NCI-H510A (cell line): ENCODE data around the gene NRCAM.
"Not testable (repeated sequence)": the region's sequence is repeated elsewhere in the genome, so short reads cannot be mapped to it uniquely, and the experiment has no call there.

Experiments
- DNase-seq: peaks from one replicate; lab custom pipeline; 2025; lab: John Stamatoyannopoulos, UW

NRCAM gene

DNA sequence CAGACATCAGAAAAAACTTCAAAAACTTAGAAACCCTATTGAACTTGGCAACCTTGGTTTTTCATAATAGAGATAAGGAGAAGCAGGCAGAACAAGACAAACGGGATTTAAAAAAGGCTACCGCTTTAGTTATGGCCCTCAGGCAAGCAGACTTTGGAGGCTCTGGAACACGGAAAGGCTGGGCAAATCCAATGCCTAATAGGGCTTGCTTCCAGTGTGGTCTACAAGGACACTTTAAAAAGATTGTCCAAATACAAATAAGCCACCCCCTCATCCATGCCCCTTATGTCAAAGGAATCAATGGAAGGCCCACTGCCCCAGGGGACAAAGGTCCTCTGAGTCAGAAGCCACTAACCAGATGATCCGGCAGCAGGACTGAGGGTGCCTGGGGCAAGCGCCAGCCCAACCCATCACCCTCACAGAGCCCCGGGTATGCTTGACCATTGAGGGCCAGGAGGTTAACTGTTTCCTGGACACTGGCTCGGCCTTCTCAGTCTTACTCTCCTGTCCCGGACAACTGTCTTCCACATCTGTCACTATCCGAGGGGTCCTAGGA lies 115.3 kb downstream of the NRCAM start:
- DNase-seq, result no peak

DNA sequence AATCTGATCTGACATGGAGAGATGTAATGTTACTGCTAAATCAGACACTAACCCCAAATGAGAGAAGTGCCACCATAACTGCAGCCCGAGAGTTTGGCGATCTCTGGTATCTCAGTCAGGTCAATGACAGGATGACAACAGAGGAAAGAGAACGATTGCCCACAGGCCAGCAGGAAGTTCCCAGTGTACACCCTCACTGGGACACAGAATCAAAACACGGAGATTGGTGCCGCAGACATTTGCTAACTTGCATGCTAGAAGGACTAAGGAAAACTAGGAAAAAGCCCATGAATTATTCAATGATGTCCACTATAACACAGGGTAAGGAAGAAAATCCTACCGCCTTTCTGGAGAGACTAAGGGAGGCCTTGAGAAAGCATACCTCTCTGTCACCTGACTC lies 115.8 kb downstream of the NRCAM start:
- not testable (repeated sequence) for DNase-seq

DNA sequence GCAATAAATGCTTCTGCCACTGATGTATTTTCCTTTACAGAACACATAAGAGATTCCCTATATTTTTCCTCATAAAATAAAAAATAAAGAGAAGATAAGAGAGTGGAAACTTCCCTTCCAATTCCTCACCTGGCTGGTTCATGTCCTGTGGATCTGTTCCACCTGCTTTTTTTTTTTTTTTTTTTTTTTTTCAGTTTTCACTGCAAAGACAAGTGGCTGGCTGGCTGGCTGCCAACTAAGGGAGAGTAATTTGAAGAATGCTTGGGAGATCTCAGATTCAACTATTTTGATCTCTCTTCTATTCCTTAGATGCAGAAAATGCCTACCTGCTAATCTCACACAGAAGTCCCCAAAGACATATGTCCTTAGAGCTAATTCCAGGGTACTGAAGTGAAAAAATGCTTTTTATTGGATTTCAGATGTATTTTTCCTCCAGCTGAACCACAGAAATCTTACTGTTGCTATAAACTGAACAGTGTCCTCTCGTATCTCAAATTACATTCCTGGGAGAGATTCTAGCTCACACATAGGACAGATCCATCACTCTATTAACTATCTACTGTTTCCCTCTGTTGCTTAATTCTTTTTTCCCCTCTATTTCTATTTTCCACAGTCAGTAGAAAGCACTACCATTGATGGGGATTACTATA lies 120.8 kb downstream of the NRCAM start:
- DNase-seq, result no peak

DNA sequence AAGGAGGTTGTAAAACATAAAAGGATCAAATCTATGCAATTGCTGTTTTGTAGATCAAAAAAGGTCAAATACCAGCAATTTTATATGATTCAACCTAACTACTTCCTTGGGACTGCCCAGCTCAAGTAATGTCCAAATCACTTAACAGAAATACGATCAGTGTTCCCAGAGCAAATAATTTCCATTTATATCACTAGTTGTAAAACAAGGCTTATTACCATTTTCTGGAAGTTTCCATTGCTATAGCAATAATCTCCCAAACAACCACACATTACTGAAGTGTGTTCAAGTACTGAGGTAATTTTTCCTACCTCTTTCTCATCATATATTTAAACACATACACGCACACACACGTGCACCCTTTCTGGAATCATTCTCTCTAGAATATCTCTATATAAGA lies 123.3 kb downstream of the NRCAM start:
- no peak for DNase-seq

DNA sequence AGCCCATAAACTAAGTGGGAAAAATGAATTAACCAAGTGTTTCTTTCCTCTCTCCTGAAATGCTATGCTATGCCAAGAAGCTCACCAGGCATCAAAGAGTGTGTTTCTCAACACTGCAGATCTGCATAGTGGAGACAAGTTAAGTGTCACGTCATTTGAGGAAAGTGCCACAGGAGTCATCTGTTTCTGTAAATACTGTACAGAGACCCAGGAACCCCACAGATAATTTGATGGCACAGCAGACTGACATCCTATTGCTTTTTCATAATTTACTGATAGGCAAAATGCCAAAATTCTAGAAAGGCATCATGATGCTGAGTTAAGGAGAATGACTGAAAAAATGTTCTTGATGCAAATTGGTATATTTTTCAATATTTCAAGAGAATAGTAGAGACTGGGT lies 124.3 kb downstream of the NRCAM start:
- DNase-seq, result no peak

DNA sequence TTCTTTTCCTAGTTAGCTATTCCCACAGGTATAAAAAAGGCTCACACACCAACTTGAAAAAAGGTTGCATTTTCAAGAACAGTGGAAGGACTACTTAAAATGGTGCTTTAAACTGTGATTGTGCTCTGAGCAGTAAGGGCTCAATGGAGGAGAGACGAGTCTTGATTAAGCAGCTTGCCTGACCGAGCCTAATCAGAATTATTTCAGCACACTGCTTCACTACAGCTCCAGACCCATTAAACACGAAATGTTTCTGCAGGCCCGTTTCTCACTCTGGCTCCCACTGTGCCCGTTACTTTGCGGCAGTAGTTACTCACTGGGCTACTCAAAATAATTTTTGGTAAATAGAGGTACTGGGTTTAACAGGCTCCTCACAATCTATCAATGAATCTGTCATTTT lies 126.0 kb downstream of the NRCAM start:
- no peak for DNase-seq

DNA sequence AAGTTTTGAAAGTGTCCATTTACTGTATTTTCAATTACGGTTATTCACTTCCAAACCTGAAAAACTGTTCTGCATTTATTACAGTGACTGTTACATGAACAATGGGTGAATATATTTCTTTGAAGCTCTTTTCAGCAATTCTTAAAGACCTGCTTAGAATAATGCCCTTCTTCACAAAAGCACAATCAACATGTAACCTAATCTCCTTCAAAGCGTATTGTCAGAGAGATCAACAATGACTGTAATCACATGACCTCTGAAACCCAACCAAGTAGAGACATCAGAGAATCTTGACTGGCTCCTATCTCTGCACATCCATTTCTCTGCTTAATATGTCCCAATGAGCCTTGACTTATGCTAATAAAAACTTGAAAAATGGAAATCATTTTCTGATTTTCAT lies 126.7 kb downstream of the NRCAM start:
- no peak for DNase-seq

DNA sequence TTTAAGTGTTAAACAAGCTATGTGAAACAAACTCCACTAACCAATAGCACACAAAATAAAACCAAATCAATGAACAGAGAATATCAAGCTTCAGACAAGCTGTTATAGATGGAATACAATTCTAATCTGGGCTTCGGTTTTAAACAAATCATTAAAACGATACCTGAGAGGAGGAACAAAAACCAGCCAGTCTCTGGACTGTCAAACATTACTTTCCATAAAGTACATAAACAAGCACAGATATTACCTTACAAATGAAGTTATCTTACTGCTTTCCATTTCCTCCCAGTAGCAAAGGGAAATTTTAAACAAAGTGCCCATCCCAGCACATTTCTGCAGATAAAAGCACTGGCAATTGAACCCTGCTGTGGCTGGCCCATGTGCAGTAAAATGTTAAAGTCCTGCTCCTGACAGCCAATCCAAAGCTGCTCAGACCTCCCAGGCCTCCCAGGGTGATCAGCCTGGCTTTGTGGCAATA lies 128.0 kb downstream of the NRCAM start:
- DNase-seq, result no peak

DNA sequence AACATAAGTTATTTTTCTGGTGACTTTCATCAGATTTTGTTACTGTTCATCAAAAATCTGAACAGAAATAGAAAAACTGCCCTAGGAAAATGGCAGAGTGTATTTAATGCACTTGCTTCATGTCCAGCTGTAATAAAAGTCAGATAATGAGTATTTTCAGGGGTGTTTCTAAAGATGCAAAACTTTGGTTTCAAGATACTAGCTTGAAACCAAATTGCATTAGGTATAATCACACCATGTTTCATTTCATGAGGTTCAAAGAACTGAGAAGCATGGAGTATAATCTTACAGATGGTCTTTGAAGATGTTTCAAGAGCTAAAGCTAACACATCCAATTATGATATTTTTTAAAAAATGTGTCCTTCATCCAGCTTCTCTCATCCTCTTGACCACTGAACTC lies 128.9 kb downstream of the NRCAM start:
- no peak for DNase-seq

DNA sequence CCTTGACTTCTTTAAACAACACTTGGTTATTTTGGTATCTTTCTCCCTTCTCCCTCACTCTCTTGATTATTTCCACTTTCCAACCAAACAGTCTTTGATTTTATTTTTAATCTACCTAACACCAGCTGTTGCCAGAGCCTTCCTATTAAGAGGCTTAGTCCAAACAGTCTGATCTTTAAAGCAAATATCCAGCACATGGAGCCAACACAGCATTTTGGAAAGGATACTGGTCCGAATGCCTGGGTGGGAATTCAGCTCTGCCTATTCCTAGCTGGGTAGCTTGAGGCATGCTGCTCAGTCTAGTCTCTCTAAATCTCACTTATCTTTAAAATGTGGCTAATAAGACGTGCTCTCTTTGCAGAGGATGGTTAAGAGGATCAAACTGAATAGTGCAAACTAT lies 129.3 kb downstream of the NRCAM start:
- DNase-seq, result no peak

DNA sequence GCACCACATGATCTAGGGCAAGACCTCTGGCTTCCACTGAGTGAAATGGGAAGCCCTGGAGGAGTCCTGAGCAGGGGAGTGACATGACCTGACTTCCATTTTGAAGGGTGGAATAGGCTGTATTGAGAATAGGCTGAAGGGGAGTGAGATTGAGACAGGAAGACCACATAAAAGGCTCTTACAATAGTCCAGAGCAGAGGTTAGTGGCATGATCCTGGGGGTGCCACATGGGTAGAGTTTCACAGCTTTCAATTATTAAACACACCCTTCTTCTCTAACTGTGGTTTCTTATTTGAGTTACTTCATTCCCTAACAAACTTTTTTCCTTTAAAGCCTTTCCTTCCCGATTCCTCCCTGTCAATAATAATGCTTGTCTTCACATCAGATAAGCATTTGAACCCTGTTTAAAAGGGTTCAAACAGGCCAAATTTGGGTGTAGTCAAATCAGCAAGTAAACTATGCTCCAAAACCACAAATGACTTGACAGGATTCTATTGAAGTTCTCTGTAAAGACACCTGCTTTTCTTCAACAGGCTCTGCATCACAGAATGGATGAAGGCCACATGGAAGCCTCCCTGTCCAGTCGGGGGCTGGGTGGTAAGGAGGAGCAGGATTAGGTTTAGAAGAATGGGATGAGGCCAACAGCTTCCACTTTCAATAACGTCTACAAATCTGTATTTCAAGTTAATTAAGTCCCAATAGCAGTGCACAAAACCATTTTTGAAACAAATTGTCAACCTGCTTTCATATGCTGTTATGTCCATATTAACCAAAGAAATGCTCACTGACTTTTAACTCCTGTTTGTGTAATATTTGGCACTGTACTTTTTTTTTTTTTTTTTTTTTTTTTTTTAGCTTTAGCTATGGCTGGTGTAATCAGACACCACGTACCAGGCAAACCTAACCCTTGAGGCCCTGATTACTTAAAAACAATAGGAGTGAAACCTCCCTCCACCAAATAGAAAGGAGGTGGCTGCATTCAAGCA lies 131.9 kb downstream of the NRCAM start:
- DNase-seq, result no peak

DNA sequence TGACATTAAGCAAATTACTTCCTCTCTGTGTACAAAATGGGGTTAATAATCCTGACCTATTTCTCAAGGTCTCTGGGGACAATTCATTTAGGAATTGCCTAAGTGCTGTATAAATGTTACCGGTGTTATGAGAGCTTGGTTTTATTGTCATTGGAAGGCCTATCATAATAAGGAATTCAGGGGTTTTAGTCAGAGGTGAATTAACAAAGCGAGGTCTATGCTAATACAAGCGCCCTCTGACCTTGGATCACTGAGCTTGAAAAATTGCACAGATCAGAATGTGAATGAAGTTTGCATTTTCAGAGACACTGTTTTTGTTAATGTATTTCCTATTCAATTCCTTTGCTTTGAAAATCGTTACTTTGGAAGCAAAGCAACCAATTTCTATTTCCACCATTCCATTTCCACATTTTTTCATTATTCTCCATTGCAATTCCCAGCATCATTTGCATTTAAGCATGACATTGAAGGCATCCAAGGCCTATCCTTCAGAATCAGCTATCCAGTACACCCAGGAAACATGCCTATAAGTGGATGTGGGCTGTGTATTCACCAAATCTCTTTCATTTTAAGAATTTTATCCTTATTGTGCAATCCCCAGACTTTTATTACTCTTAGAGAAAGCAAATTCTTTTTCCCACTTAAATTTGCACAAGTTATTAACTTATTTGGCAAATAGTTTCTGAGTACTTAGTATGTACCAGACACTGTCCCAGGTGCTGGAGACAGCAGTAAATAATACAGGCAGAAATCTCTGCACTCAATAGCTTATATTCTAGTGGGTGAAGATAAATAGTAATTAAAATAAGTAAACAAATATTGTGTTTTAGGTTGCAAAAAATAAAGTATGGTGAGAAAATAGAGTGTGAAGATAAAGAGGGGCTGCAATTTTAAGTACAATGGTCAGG lies 133.1 kb downstream of the NRCAM start:
- DNase-seq, result no peak

DNA sequence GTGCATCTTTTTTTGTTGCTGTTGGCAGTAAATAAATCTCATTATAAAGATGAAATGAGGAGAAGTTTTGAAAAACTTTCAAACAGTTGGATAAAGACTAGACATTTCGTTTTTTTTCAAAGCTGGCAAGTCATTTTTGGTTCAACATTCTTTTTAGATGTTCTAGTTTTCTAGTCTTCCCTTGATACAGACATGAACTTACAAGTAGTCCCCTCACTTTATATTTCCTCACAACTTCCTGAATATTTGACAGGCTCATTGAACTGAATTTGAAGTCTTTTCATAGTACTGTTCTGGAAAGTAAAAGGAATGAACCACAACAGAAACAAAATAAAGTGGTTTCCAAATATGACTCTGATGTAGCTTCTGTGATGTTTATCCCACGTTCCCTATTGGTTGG lies 134.2 kb downstream of the NRCAM start:
- DNase-seq, result no peak

DNA sequence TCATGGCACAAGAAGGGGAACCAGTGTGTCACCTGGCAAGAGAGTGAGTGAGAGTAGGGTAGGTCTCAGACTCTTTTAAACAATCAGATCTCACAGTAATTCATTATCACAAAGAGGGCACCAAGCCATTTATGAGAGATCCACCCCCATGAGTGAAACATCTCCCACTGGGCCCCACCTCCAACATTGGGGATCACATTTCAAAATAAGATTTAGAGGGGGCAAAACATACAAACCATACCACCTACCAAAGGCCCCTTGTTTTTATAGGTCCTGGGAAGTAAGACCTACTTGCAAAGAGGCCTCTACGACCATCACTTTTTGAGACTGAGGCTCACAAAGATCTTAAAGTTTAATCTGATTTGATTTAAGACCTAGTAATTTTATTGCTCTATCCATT lies 134.9 kb downstream of the NRCAM start:
- no peak for DNase-seq

DNA sequence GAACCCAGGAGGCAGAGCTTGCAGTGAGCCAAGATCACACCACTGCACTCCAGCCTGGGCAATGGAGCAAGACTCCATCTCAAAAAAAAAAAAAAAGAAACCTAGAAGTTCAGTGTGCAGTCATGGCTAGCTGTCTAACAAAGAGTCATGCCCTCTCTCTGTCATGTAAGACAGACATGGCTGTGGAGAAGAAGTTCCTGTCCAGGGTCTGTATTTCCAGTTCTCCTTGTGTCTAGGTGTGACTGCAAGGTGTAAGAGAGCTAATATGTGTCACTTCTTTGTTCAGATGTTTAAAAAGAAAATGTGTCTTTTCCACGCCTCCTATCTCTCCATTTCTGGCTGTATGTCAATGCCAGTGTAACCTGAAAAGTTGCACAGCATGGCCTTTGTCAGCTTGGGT lies 139.5 kb downstream of the NRCAM start:
- no peak for DNase-seq

DNA sequence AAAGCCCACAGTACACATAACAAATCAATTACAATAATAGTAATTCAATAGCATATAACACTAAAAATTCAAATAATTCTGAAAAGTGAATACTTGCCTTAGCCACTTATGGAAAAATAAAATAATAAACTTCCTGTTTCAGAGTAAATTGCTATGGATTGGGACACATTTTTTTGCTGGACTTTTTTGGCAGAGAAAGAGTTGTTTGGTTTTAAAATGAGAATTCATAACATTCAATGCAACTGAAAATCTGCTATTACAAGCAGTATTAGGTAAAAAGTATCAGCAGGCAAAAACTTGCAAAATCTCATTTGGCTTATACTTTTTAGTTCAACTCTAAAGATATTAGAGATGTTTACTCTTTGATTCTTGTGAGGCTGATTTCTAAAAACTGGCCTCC lies 141.7 kb downstream of the NRCAM start:
- no peak for DNase-seq

DNA sequence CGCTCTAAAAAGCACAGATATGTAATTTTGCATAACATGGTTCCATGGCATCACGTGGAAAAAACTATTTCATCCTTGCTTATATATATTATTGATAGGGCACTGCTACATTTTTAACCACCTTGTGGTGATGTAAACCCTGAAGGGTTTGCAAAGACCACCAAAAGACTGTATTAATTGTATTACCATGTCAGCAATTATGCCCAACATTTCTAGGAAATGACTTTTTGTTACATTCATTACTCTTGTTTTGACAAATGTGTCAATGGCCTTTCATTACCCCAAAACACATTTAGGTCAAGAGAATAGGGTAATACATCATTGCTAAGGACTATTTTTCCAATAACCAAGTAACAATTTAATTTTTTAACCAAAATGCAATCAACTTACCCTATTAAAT lies 142.2 kb downstream of the NRCAM start:
- DNase-seq, result no peak

DNA sequence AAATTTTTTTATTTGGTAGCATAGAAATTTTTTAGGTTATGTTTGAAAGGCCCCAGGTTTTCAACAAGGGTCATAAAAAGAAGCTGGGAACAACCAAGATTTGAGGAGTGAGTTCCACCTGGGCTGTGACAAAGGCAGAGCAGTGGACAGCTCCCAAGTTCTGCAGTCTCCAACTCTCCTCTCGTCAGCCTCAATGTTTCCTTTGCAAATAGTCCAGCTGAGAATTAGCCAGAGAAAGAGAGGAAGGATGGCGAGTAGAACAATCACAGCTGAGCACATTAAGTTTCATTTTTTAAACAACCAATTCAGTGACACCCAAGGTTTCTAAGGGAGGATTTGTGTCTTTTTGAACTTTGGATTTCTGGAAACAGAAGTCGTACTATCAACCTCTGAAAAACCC lies 143.2 kb downstream of the NRCAM start:
- DNase-seq, result no peak

DNA sequence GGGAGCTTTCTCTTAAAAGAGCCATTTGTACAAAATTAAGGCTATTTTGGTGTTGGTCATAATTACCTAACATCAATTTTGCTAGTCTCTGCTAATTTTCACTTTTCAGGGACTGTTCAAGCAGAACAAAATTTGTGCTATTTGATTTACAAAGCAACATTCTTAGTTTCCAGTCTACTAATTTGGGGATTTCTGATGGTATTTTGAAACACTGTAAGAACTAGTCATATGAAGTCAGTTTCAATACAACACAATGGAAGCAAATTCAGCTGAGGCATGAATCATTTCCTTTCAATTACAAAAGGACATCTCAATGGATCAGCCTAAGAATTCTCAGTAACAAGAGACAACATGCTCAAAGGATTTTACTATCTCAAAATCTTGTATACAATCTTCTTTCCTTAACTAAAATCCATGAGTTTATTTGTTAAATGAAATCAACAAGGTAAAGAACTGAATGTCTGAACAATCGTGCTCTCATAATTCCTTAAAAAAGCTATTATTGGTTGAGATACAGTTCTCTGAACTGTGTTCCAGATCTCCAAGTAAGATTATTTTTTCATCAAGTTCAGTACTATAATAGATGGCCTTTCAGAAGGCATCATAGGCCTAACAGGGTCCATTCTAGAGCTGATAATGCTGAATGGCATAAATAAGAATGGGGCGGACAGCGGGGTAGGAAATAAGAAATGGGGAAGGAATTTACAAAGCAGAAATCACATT lies 144.6 kb downstream of the NRCAM start:
- no peak for DNase-seq

DNA sequence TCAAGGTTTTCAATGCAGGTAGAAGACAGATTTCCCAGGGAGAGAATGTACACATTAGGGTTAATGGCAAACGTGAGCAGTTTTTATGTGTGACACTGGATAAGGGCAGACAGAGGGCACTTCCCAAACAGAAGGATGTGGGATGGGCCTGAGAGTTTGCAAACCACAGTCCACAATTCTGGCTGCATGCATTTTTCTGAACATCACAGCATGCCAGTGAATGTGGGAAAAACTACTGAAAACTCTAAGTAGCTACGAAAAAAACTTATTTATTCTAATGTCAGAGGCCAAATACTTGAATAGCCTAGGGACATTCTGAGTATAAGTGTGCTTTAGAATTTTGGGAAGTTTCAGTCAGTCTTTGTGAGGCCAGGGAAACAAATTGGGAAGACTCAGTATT lies 145.9 kb downstream of the NRCAM start:
- DNase-seq, result no peak

DNA sequence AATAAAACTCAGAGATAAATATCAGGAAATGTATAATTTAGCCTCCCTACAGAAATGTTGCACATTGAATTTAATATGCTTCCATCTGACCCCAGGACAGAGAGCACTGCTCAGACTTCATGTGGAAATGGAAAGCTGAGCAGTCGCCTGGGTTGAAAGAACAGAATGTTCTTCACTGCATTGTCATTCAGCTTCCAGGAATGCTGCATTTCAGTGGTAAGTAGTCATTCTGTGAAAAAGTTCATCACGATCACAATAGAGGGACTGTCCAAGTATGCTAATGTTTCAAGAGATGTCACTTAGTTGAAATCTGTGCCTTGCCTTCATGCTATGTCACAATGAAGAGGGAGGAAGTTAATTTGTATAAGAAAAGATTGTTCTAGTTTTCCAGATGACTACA lies 147.3 kb downstream of the NRCAM start:
- DNase-seq, result no peak
